Mammary epithelial cell (primary cell): ENCODE results near the gene SCARB2.

Experiments
- EZH2 ChIP-seq: IDR thresholded peaks from 2 replicates; pipeline ENCODE4 v1.6.1; 2012; ENCODE audit warnings: low read length, inconsistent platforms, borderline replicate concordance
- TF ChIP-seq, protein P1 (sequence below), 2 donors: IDR thresholded peaks in 1 of 2; conservative IDR thresholded peaks in 1 of 2; 2 replicates each; pipeline ENCODE4 v1.5.1; 2011 to 2012; ENCODE audit warnings: inconsistent platforms in 2 of 2, low read length in 2 of 2, mild to moderate bottlenecking in 2 of 2, control low read depth in 1 of 2, low read depth in 1 of 2; ENCODE audit not compliant: insufficient read depth in 1 of 2; ENCODE audit errors: extremely low read depth in 1 of 2

DNA sequence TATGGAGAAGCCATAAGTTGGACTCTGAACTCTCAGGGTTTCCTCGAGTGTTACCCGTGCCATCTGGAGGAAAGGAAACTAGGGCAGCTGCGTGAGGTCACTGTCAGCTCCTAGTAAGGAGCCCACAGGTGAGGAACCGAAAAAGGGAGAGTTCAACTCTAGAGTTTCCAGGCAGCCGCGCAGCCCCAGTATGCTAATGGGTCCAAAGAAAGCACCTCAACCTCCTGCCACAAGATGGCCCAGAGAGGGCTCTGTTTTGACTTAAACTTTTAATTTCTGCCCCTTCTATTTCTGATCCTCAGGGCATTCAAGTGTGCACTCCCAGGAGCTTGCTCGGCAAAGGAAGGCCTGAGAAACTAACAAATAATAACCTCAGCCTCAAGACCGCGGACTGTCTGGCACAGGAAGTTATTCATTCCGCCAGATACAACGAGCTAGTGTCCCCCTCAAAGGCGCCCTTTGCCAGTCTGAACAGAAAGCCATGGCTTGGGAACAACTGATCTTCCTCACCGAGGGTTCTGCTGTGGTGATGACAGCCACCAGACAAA lies 13.9 kb downstream of the SCARB2 start:
- TF ChIP-seq, protein P1, sequence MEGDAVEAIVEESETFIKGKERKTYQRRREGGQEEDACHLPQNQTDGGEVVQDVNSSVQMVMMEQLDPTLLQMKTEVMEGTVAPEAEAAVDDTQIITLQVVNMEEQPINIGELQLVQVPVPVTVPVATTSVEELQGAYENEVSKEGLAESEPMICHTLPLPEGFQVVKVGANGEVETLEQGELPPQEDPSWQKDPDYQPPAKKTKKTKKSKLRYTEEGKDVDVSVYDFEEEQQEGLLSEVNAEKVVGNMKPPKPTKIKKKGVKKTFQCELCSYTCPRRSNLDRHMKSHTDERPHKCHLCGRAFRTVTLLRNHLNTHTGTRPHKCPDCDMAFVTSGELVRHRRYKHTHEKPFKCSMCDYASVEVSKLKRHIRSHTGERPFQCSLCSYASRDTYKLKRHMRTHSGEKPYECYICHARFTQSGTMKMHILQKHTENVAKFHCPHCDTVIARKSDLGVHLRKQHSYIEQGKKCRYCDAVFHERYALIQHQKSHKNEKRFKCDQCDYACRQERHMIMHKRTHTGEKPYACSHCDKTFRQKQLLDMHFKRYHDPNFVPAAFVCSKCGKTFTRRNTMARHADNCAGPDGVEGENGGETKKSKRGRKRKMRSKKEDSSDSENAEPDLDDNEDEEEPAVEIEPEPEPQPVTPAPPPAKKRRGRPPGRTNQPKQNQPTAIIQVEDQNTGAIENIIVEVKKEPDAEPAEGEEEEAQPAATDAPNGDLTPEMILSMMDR (conservative IDR thresholded peaks at IDR 0.05 in 1 of 2, IDR thresholded peaks at IDR 0.05 in 1 of 2; ENCODE audit: extremely low read depth in 1 of 2, insufficient read depth in 1 of 2, low read depth in 1 of 2, low read length in 2 of 2), result no peak
- no peak for TF ChIP-seq EZH2
